ENCODE data around the gene IL1RAP. TPM values are rescaled to one million over a fixed set of nuclear protein-coding genes. Genes with fewer than 3 reads are reported as not detected.

Gene IL1RAP
- total and polyA plus RNA-seq, 2 donors (not counting 3 experiments of a cell fraction or from before 2014, with no cell fraction given): 4.3 to 9.2 TPM

GRCh38 chr3:190499122-190499521, 14.8 kb upstream of the IL1RAP start:
- DNase-seq (ENCODE audit: low read depth, low spot score): no peak
- Histone ChIP-seq H3K4me1 (ENCODE audit: control insufficient read depth, extremely low read depth, insufficient read depth, low read length) (no peaks in the 10 kb centered on the region), H3K27me3 (ENCODE audit: control insufficient read depth in 2 of 2, insufficient read depth in 2 of 2, low read length in 2 of 2) (peaks cover 14 to 35% of the 10 kb centered on the region in 2 experiments), H3K9me3 (replicated peaks; ENCODE audit: control insufficient read depth, insufficient read depth, low read length) (no peaks in the 10 kb centered on the region), H3K4me2 (ENCODE audit: insufficient read depth, low read length) (no peak overlapping the region), H3K27ac (ENCODE audit: insufficient read depth, low read depth, low read length) (no peak overlapping the region), H2AFZ (ENCODE audit: low read depth, low read length) (no peak overlapping the region), H4K20me1 (replicated peaks; ENCODE audit: control insufficient read depth, extremely low read depth, insufficient read depth, low read length) (no peaks in the 10 kb centered on the region), H3K79me2 (ENCODE audit: control insufficient read depth, insufficient read depth, low read length) (no peaks in the 10 kb centered on the region), H3K9ac (replicated peaks; ENCODE audit: extremely low read depth, insufficient read depth, low read length) (no peak overlapping the region), H3K4me3 (replicated peaks in 1 of 3; ENCODE audit: insufficient read depth in 1 of 3, low read depth in 1 of 3, low read length in 3 of 3) (no peak overlapping the region), H3K9me1 (replicated peaks; ENCODE audit: control insufficient read depth, extremely low read depth, insufficient read depth, low read length) (no peaks in the 10 kb centered on the region), H3K36me3 (ENCODE audit: control insufficient read depth in 2 of 2, extremely low read depth in 1 of 2, insufficient read depth in 2 of 2, low read length in 2 of 2) (no peaks in the 10 kb centered on the region)
- TF ChIP-seq FOS (IDR thresholded peaks at IDR 0.05; ENCODE audit: borderline replicate concordance, insufficient read depth, low read length): no peak
- no peak for TF ChIP-seq EZH2 (IDR thresholded peaks at IDR 0.05; ENCODE audit: borderline replicate concordance, low read depth, low read length, severe bottlenecking)
- no peak for TF ChIP-seq POLR2AphosphoS5 (IDR thresholded peaks at IDR 0.05; ENCODE audit: insufficient read depth, low read depth, low read length)
- no peak for FAIRE-seq
- POLR2A ChIA-PET: interaction anchor here (0.7 kb wide), 1 partner anchor 206 kb away, joined by 3 read pairs; no protein-coding TSS in a partner anchor
- dilution Hi-C loops (cut with MboI; ENCODE audit: extremely low pct_ligation_motif_present, low sequenced_read_pairs): no loop called here
- BruUV-seq (replicated peaks): no TSS peak
- CTCF ChIA-PET: interaction anchor here (1.0 to 2.2 kb wide), 3 partner anchors 9 to 198 kb away, joined by 4 to 7 read pairs (median 5); no protein-coding TSS in a partner anchor
- intact Hi-C loops (cut with micrococcal nuclease): no loop called here

- Histone ChIP-seq H3K9ac (replicated peaks; ENCODE audit: extremely low read depth, insufficient read depth, low read length) (no peak overlapping the region), H3K27me3 (ENCODE audit: control insufficient read depth in 2 of 2, insufficient read depth in 2 of 2, low read length in 2 of 2) (peaks cover 6 to 9% of the 10 kb centered on the region in 2 experiments), H4K20me1 (replicated peaks; ENCODE audit: control insufficient read depth, extremely low read depth, insufficient read depth, low read length) (no peaks in the 10 kb centered on the region), H3K4me1 (ENCODE audit: control insufficient read depth, extremely low read depth, insufficient read depth, low read length) (no peaks in the 10 kb centered on the region), H3K27ac (ENCODE audit: insufficient read depth, low read depth, low read length) (no peak overlapping the region), H3K4me2 (ENCODE audit: insufficient read depth, low read length) (no peak overlapping the region), H3K79me2 (ENCODE audit: control insufficient read depth, insufficient read depth, low read length) (no peaks in the 10 kb centered on the region), H3K4me3 (replicated peaks in 1 of 3; ENCODE audit: insufficient read depth in 1 of 3, low read depth in 1 of 3, low read length in 3 of 3) (no peak overlapping the region), H3K36me3 (ENCODE audit: control insufficient read depth in 2 of 2, extremely low read depth in 1 of 2, insufficient read depth in 2 of 2, low read length in 2 of 2) (no peaks in the 10 kb centered on the region), H3K9me1 (replicated peaks; ENCODE audit: control insufficient read depth, extremely low read depth, insufficient read depth, low read length) (no peaks in the 10 kb centered on the region), H3K9me3 (replicated peaks; ENCODE audit: control insufficient read depth, insufficient read depth, low read length) (no peaks in the 10 kb centered on the region), H2AFZ (ENCODE audit: low read depth, low read length) (no peak overlapping the region)
- intact Hi-C loops (cut with micrococcal nuclease) (no loop called here), dilution Hi-C loops (cut with MboI; ENCODE audit: extremely low pct_ligation_motif_present, low sequenced_read_pairs) (no loop called here)
- ChIA-PET POLR2A (no interaction called here), CTCF (no interaction called here)
- FAIRE-seq: no peak
- no TSS peak for BruUV-seq (replicated peaks)
- no peak for DNase-seq (ENCODE audit: low read depth, low spot score)
- TF ChIP-seq EZH2 (IDR thresholded peaks at IDR 0.05; ENCODE audit: borderline replicate concordance, low read depth, low read length, severe bottlenecking): no peak
- TF ChIP-seq POLR2A (IDR thresholded peaks at IDR 0.05; ENCODE audit: low read depth, low read length): no peak
- TF ChIP-seq FOS (IDR thresholded peaks at IDR 0.05; ENCODE audit: borderline replicate concordance, insufficient read depth, low read length): peak; percentile 19
- no peak for TF ChIP-seq CTCF (IDR thresholded peaks at IDR 0.05; ENCODE audit: extremely low read depth in 1 of 2, insufficient read depth in 1 of 2, low read depth in 1 of 2, low read length in 2 of 2)
- TF ChIP-seq JUN (IDR thresholded peaks at IDR 0.05; ENCODE audit: borderline replicate concordance, insufficient read depth, insufficient read length, low read depth): no peak
- no peak for TF ChIP-seq MAX (IDR thresholded peaks at IDR 0.05; ENCODE audit: insufficient read depth, insufficient read length)
Measured at GRCh38 chr3:190502946-190503345, 10.9 kb upstream of the IL1RAP start.

All from endothelial cell of umbilical vein (primary cell).